ENCODE results near the gene MCTP2. TPM values are rescaled to one million over a fixed set of nuclear protein-coding genes. Genes with fewer than 3 reads are reported as not detected.

MCTP2 gene
- total RNA-seq, 1 experiment from 2014 or later = 0.15 TPM

DNA sequence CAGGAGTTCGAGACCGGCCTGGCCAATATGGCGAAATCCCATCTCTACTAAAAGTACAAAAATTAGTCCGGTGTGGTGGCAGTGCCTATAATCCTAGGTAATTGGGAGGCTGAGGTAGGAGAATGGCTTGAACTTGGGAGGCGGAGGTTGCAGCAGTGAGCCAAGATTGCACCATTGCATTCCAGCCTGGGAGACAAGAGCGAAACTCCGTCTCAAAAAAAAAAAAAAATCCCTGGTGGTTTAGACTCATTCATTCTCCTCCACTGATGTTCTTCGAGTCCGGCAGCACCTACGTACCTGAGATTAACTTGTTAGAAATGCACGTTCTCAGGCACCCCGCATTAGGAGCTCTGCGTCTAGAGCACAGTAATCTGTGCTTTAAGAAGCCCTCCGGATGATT is 3.7 kb downstream of the MCTP2 start:
- ChIA-PET POLR2A (no interaction called here), CTCF (no interaction called here)
- Histone ChIP-seq H3K36me3 (ENCODE audit: control insufficient read depth, insufficient read depth, low read length) (no peaks in the 10 kb centered on the region), H3K27ac (ENCODE audit: low read length) (no peak overlapping the region), H3K4me3 (ENCODE audit: low read depth in 2 of 2, low read length in 2 of 2) (no peak overlapping the region), H3K9me3 (ENCODE audit: control insufficient read depth, insufficient read depth, low read depth, low read length) (no peaks in the 10 kb centered on the region), H3K4me1 (ENCODE audit: control insufficient read depth, insufficient read depth, low read length) (peaks cover 5% of the 10 kb centered on the region; the same call in 1 of the 2 replicates), H3K27me3 (ENCODE audit: control insufficient read depth, insufficient read depth, low read length) (peaks cover 8% of the 10 kb centered on the region)
- no peak for ATAC-seq
- TF ChIP-seq TCF7L2 (IDR thresholded peaks at IDR 0.05; ENCODE audit: low read depth, low read length) (no peak), SIN3A (IDR thresholded peaks at IDR 0.05; ENCODE audit: borderline replicate concordance, insufficient read depth, low read depth, low read length) (no peak), POLR2AphosphoS5 (IDR thresholded peaks at IDR 0.05; ENCODE audit: low read depth, low read length) (no peak)
- TF ChIP-seq, protein P1, sequence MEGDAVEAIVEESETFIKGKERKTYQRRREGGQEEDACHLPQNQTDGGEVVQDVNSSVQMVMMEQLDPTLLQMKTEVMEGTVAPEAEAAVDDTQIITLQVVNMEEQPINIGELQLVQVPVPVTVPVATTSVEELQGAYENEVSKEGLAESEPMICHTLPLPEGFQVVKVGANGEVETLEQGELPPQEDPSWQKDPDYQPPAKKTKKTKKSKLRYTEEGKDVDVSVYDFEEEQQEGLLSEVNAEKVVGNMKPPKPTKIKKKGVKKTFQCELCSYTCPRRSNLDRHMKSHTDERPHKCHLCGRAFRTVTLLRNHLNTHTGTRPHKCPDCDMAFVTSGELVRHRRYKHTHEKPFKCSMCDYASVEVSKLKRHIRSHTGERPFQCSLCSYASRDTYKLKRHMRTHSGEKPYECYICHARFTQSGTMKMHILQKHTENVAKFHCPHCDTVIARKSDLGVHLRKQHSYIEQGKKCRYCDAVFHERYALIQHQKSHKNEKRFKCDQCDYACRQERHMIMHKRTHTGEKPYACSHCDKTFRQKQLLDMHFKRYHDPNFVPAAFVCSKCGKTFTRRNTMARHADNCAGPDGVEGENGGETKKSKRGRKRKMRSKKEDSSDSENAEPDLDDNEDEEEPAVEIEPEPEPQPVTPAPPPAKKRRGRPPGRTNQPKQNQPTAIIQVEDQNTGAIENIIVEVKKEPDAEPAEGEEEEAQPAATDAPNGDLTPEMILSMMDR (IDR thresholded peaks at IDR 0.05) = no peak
- TF ChIP-seq, protein P2, sequence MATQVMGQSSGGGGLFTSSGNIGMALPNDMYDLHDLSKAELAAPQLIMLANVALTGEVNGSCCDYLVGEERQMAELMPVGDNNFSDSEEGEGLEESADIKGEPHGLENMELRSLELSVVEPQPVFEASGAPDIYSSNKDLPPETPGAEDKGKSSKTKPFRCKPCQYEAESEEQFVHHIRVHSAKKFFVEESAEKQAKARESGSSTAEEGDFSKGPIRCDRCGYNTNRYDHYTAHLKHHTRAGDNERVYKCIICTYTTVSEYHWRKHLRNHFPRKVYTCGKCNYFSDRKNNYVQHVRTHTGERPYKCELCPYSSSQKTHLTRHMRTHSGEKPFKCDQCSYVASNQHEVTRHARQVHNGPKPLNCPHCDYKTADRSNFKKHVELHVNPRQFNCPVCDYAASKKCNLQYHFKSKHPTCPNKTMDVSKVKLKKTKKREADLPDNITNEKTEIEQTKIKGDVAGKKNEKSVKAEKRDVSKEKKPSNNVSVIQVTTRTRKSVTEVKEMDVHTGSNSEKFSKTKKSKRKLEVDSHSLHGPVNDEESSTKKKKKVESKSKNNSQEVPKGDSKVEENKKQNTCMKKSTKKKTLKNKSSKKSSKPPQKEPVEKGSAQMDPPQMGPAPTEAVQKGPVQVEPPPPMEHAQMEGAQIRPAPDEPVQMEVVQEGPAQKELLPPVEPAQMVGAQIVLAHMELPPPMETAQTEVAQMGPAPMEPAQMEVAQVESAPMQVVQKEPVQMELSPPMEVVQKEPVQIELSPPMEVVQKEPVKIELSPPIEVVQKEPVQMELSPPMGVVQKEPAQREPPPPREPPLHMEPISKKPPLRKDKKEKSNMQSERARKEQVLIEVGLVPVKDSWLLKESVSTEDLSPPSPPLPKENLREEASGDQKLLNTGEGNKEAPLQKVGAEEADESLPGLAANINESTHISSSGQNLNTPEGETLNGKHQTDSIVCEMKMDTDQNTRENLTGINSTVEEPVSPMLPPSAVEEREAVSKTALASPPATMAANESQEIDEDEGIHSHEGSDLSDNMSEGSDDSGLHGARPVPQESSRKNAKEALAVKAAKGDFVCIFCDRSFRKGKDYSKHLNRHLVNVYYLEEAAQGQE (IDR thresholded peaks at IDR 0.05; ENCODE audit: insufficient read depth in 1 of 2, low read depth in 2 of 2, low read length in 1 of 2) = no peak
- DNase-seq (ENCODE audit: low read depth, low spot score) = no peak
- intact Hi-C loops (cut with micrococcal nuclease; ENCODE audit: unreplicated experiment) (no loop called here), in situ Hi-C loops (cut with HindIII; ENCODE audit: low pct_unique_long_range_greater_than_20kb, low sequenced_read_pairs) (no loop called here)
- BruUV-seq (replicated peaks) = no TSS peak

DNA sequence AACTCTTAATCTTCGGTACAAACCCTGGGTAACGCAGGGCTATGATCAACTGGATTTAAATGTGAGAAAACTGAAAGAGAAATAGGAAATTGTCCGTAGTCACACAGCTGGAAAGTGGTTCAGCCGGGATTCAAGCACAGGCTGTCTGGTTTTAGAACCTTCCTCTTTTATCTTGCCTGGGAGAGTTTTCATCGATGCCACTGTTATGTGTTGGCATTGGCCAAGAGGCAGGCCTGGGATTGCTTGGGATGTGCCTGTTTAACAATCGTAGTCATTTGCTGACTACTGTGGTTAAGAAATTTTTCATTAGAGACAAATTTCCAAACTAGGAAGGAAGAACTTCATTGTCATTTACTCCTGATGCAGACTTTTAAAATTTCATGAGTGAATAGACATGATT is 4.3 kb downstream of the MCTP2 start:
- CTCF ChIA-PET = no interaction called here
- no peaks in the 10 kb centered on the region for H3K36me3 ChIP-seq (ENCODE audit: control insufficient read depth, insufficient read depth, low read length)
- H3K4me3 ChIP-seq (ENCODE audit: low read depth in 2 of 2, low read length in 2 of 2) = no peak overlapping the region
- no TSS peak for BruUV-seq (replicated peaks)
- intact Hi-C loops (cut with micrococcal nuclease; ENCODE audit: unreplicated experiment) = no loop called here
- no peaks in the 10 kb centered on the region for H3K9me3 ChIP-seq (ENCODE audit: control insufficient read depth, insufficient read depth, low read depth, low read length)
- TF ChIP-seq SIN3A (IDR thresholded peaks at IDR 0.05; ENCODE audit: borderline replicate concordance, insufficient read depth, low read depth, low read length) (no peak), POLR2AphosphoS5 (IDR thresholded peaks at IDR 0.05; ENCODE audit: low read depth, low read length) (no peak), TCF7L2 (IDR thresholded peaks at IDR 0.05; ENCODE audit: low read depth, low read length) (no peak)
- TF ChIP-seq, protein P2 (IDR thresholded peaks at IDR 0.05; ENCODE audit: insufficient read depth in 1 of 2, low read depth in 2 of 2, low read length in 1 of 2) = no peak
- TF ChIP-seq, protein P1 (IDR thresholded peaks at IDR 0.05) = no peak
- peaks cover 5% of the 10 kb centered on the region for H3K27me3 ChIP-seq (ENCODE audit: control insufficient read depth, insufficient read depth, low read length)
- no peak overlapping the region for H3K27ac ChIP-seq (ENCODE audit: low read length)
- peaks cover 3% of the 10 kb centered on the region; the same call in 1 of the 2 replicates for H3K4me1 ChIP-seq (ENCODE audit: control insufficient read depth, insufficient read depth, low read length)
- POLR2A ChIA-PET = no interaction called here
- ATAC-seq = no peak
- DNase-seq (ENCODE audit: low read depth, low spot score) = no peak
- in situ Hi-C loops (cut with HindIII; ENCODE audit: low pct_unique_long_range_greater_than_20kb, low sequenced_read_pairs) = no loop called here

Data from Panc1 (cell line).